ENCODE data around the gene POU6F1. TPM values are rescaled to one million over a fixed set of nuclear protein-coding genes. Genes with fewer than 3 reads are reported as not detected.

Gene POU6F1
- polyA plus RNA-seq, 3 donors = 0.65 to 5.2 TPM; not detected in 1

DNA sequence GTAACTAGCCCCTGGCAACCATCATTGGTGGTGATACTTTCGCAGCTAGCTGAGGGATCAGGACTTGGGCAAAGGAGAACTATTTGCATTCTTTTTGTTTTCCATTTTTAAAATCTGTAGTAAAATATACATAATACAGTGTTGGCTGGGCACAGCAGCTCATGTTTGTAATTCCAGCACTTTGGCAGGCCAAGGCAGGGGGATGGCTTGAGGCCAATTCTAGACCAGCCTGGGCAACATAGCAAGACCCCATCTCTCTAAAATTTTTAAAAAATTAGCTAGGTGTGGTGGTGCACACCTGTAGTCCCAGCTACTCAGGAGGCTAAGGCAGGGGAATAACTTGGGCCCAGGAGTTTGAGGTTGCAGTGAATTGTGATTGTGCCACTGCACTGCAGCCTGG, 64.9 kb downstream of the POU6F1 start:
- no CpG with 5 or more reads among the region's 1 CpG for WGBS (ENCODE audit: insufficient coverage)
- TF ChIP-seq, protein P1, sequence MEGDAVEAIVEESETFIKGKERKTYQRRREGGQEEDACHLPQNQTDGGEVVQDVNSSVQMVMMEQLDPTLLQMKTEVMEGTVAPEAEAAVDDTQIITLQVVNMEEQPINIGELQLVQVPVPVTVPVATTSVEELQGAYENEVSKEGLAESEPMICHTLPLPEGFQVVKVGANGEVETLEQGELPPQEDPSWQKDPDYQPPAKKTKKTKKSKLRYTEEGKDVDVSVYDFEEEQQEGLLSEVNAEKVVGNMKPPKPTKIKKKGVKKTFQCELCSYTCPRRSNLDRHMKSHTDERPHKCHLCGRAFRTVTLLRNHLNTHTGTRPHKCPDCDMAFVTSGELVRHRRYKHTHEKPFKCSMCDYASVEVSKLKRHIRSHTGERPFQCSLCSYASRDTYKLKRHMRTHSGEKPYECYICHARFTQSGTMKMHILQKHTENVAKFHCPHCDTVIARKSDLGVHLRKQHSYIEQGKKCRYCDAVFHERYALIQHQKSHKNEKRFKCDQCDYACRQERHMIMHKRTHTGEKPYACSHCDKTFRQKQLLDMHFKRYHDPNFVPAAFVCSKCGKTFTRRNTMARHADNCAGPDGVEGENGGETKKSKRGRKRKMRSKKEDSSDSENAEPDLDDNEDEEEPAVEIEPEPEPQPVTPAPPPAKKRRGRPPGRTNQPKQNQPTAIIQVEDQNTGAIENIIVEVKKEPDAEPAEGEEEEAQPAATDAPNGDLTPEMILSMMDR (IDR thresholded peaks at IDR 0.05) = no peak
- no peak overlapping the region for H3K9ac ChIP-seq (ENCODE audit: insufficient read depth, low read length, poor library complexity, severe bottlenecking)
- peaks cover 56% of the 10 kb centered on the region for H3K79me2 ChIP-seq (ENCODE audit: insufficient read depth, low read length)
- H3K4me1 ChIP-seq (ENCODE audit: control insufficient read depth in 1 of 2, insufficient read depth in 2 of 2, low read length in 2 of 2) = no peaks in the 10 kb centered on the region
- H3K27me3 ChIP-seq (ENCODE audit: control insufficient read depth in 2 of 2, insufficient read depth in 2 of 2, low read length in 2 of 2) = no peaks in the 10 kb centered on the region
- no peak for DNase-seq
- Mint-ChIP-seq H3K9me3 (no peaks in the 10 kb centered on the region), H3K27ac (no peak overlapping the region), H3K4me3 (no peak overlapping the region), H3K27me3 (ENCODE audit: low read depth in 3 of 3) (peaks cover 0 to 1% (median 0%) of the 10 kb centered on the region in 3 donors), H3K4me1 (peaks cover 8% of the 10 kb centered on the region), H3K36me3 (peaks cover 10 to 16% of the 10 kb centered on the region in 2 donors)
- H4K20me1 ChIP-seq (ENCODE audit: insufficient read depth, low read length) = peaks cover 89% of the 10 kb centered on the region
- no peak overlapping the region for H3K4me2 ChIP-seq (replicated peaks; ENCODE audit: extremely low read depth, low read length, poor library complexity, severe bottlenecking)
- intact Hi-C loops (cut with micrococcal nuclease) = no loop called here
- H3K36me3 ChIP-seq (replicated peaks in 1 of 2; ENCODE audit: control insufficient read depth in 1 of 2, insufficient read depth in 2 of 2, low read length in 2 of 2) = peaks cover 0 to 8% of the 10 kb centered on the region in 2 donors
- H2AFZ ChIP-seq (ENCODE audit: insufficient read depth, low read depth, low read length, poor library complexity, severe bottlenecking) = no peak overlapping the region
- no peak overlapping the region for H3K27ac ChIP-seq (ENCODE audit: low read depth in 1 of 2, low read length in 2 of 2)
- H3K4me3 ChIP-seq (replicated peaks in 1 of 3; ENCODE audit: low read depth in 2 of 3, low read length in 3 of 3) = no peak overlapping the region
- H3K9me3 ChIP-seq (replicated peaks in 1 of 2; ENCODE audit: control insufficient read depth in 1 of 2, insufficient read depth in 1 of 2, low read length in 2 of 2) = no peaks in the 10 kb centered on the region

DNA sequence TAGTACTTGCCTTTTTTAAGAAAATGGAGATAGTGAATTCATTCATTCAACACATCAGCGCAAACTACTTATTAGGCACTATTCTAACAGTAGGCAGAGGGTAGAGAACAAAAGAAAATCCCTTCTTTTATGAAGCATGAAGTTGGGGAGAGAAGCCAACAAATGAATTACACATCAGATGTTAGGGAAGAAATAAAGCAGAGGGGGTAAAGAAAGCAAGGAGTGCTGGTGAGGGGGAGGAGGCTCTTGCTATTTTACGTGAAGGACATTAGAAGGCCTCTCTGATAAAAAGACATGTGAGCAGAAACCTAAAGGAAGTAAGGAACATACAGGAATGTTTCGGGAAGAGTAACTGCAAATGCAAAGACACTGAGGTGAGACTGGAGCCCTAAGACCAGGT, 67.1 kb downstream of the POU6F1 start:
- H3K27me3 ChIP-seq (ENCODE audit: control insufficient read depth in 2 of 2, insufficient read depth in 2 of 2, low read length in 2 of 2) = no peaks in the 10 kb centered on the region
- no peak for DNase-seq
- no peaks in the 10 kb centered on the region for H3K9me3 ChIP-seq (replicated peaks in 1 of 2; ENCODE audit: control insufficient read depth in 1 of 2, insufficient read depth in 1 of 2, low read length in 2 of 2)
- Mint-ChIP-seq H3K4me1 (peaks cover 8% of the 10 kb centered on the region), H3K9me3 (no peaks in the 10 kb centered on the region), H3K27ac (peak overlapping the region in 3 of 7 donors; percentile 38 to 44 (median 38)), H3K27me3 (ENCODE audit: low read depth in 3 of 3) (peaks cover 0 to 1% (median 0%) of the 10 kb centered on the region in 3 donors), H3K36me3 (peaks cover 7 to 14% of the 10 kb centered on the region in 2 donors), H3K4me3 (no peak overlapping the region)
- H3K27ac ChIP-seq (ENCODE audit: low read depth in 1 of 2, low read length in 2 of 2) = no peak overlapping the region
- no peak overlapping the region for H3K4me3 ChIP-seq (replicated peaks in 1 of 3; ENCODE audit: low read depth in 2 of 3, low read length in 3 of 3)
- TF ChIP-seq, protein P1 (IDR thresholded peaks at IDR 0.05) = no peak
- WGBS (ENCODE audit: insufficient coverage) = 83% methylated on average over 2 of the region's 3 CpGs
- H3K4me1 ChIP-seq (ENCODE audit: control insufficient read depth in 1 of 2, insufficient read depth in 2 of 2, low read length in 2 of 2) = no peaks in the 10 kb centered on the region
- H4K20me1 ChIP-seq (ENCODE audit: insufficient read depth, low read length) = peaks cover 89% of the 10 kb centered on the region
- no peak overlapping the region for H2AFZ ChIP-seq (ENCODE audit: insufficient read depth, low read depth, low read length, poor library complexity, severe bottlenecking)
- H3K79me2 ChIP-seq (ENCODE audit: insufficient read depth, low read length) = peaks cover 72% of the 10 kb centered on the region
- intact Hi-C loops (cut with micrococcal nuclease) = no loop called here
- no peak overlapping the region for H3K9ac ChIP-seq (ENCODE audit: insufficient read depth, low read length, poor library complexity, severe bottlenecking)
- H3K4me2 ChIP-seq (replicated peaks; ENCODE audit: extremely low read depth, low read length, poor library complexity, severe bottlenecking) = no peak overlapping the region
- peaks cover 0 to 3% of the 10 kb centered on the region in 2 donors for H3K36me3 ChIP-seq (replicated peaks in 1 of 2; ENCODE audit: control insufficient read depth in 1 of 2, insufficient read depth in 2 of 2, low read length in 2 of 2)

All from CD14-positive monocyte (primary cell).